HFFc6 (cell line): Measurements from ENCODE around the gene CCDC40. TPM values are rescaled to one million over a fixed set of nuclear protein-coding genes. Genes with fewer than 3 reads are reported as not detected.

Experiments
- DNase-seq: peaks from one replicate; pipeline ENCODE4 v3.0.0-alpha.2; 2018
- H3K27ac Mint-ChIP-seq: 2 replicates; pipeline ENCODE4 v1.8.0; 2020; ENCODE audit warnings: mild to moderate bottlenecking, mixed read lengths
- H3K27me3 Mint-ChIP-seq: 2 replicates; pipeline ENCODE4 v1.8.0; 2021; ENCODE audit warnings: mild to moderate bottlenecking, moderate library complexity, mixed read lengths; ENCODE audit not compliant: insufficient read depth
- H3K36me3 Mint-ChIP-seq: 2 replicates; pipeline ENCODE4 v1.8.0; 2021; ENCODE audit warnings: low read depth, mixed read lengths
- H3K4me1 Mint-ChIP-seq: 2 replicates; pipeline ENCODE4 v1.8.0; 2020; ENCODE audit warnings: low read depth, mixed read lengths
- H3K4me3 Mint-ChIP-seq: 2 replicates; pipeline ENCODE4 v1.8.0; 2020; ENCODE audit warnings: mild to moderate bottlenecking, moderate library complexity, mixed read lengths
- H3K9me3 Mint-ChIP-seq: 2 replicates; pipeline ENCODE4 v1.8.0; 2020; ENCODE audit warnings: mild to moderate bottlenecking, mixed read lengths
- CTCF ChIP-seq: fragments of 200-600 bp; sonication (generic); IDR thresholded peaks from 2 replicates; pipeline ENCODE4 v1.5.0; 2021; ENCODE audit warnings: antibody characterized with exemption, mild to moderate bottlenecking
- total RNA-seq, 6 experiments: library from RNA; stranded (reverse); fragmentation: NEBNext Ultra II Directional; extraction: Animal tissue kit (Norgen Biotek cat#: 25700); gene quantifications; 2 replicates in 1 of 6; 3 replicates in 5 of 6; pipeline ENCODE4 v1.2.3, GENCODE V29; 2021

Gene CCDC40
- total RNA-seq, 6 experiments from 2014 or later = 1.7 to 3.2 (median 2.1) TPM

- Mint-ChIP-seq H3K4me1 (peaks cover 5% of the 10 kb centered on the region; the same call in 1 of the 2 replicates), H3K27me3 (no peaks in the 10 kb centered on the region; the same call in none of the 2 replicates), H3K27ac (no peak overlapping the region), H3K4me3 (no peak overlapping the region), H3K9me3 (no peaks in the 10 kb centered on the region), H3K36me3 (no peaks in the 10 kb centered on the region)
- no peak for DNase-seq
- TF ChIP-seq CTCF = no peak
These were observed 16.7 kb downstream of the CCDC40 start for GRCh38 chr17:80053102-80053501.

GRCh38 chr17:80055597-80055996 is 19.2 kb downstream of the CCDC40 start:
- TF ChIP-seq CTCF = no peak
- H3K36me3 Mint-ChIP-seq = no peaks in the 10 kb centered on the region
- peaks cover 3% of the 10 kb centered on the region for H3K27me3 Mint-ChIP-seq
- H3K9me3 Mint-ChIP-seq = no peaks in the 10 kb centered on the region
- peaks cover 5% of the 10 kb centered on the region; the same call in 1 of the 2 replicates for H3K4me1 Mint-ChIP-seq
- H3K27ac Mint-ChIP-seq = no peak overlapping the region
- DNase-seq = no peak
- no peak overlapping the region for H3K4me3 Mint-ChIP-seq

GRCh38 chr17:80058311-80058955 is 22.0 kb downstream of the CCDC40 start:
- no peaks in the 10 kb centered on the region for H3K9me3 Mint-ChIP-seq
- no peak overlapping the region for H3K4me3 Mint-ChIP-seq
- no peak for TF ChIP-seq CTCF
- peaks cover 9% of the 10 kb centered on the region for H3K27me3 Mint-ChIP-seq
- no peak for DNase-seq
- no peak overlapping the region for H3K27ac Mint-ChIP-seq
- no peaks in the 10 kb centered on the region for H3K36me3 Mint-ChIP-seq
- H3K4me1 Mint-ChIP-seq = peaks cover 5% of the 10 kb centered on the region; the same call in 1 of the 2 replicates

- Mint-ChIP-seq H3K9me3 (no peaks in the 10 kb centered on the region), H3K27me3 (peaks cover 9% of the 10 kb centered on the region), H3K4me1 (peaks cover 11% of the 10 kb centered on the region), H3K4me3 (no peak overlapping the region), H3K36me3 (no peaks in the 10 kb centered on the region), H3K27ac (no peak overlapping the region)
- no peak for TF ChIP-seq CTCF
- DNase-seq = no peak
These were observed 24.2 kb downstream of the CCDC40 start for GRCh38 chr17:80060644-80061043.

- Mint-ChIP-seq H3K9me3 (no peaks in the 10 kb centered on the region), H3K4me1 (peaks cover 11% of the 10 kb centered on the region), H3K27me3 (peaks cover 9% of the 10 kb centered on the region), H3K4me3 (no peak overlapping the region), H3K36me3 (no peaks in the 10 kb centered on the region), H3K27ac (no peak overlapping the region)
- no peak for TF ChIP-seq CTCF
- DNase-seq = no peak
These were observed 25.0 kb downstream of the CCDC40 start for GRCh38 chr17:80061421-80061820.
